Mesenchymal stem cell (in vitro differentiated cells and primary cell): Measurements from ENCODE around the gene KLRG1.

ENCODE experiments used
- DNase-seq: peaks from one replicate; pipeline ENCODE4 v3.0.0-alpha.2; 2013
- H2AFZ ChIP-seq: one replicate; pipeline ENCODE4 v1.6.1; 2013; ENCODE audit warnings: low read depth, mild to moderate bottlenecking, control low read depth, inconsistent platforms, low read length, moderate library complexity
- H2AK5ac ChIP-seq: 2 replicates; pipeline ENCODE4 v1.6.1; 2013; ENCODE audit warnings: low read length, moderate library complexity, mild to moderate bottlenecking, inconsistent platforms; ENCODE audit not compliant: severe bottlenecking
- H2BK120ac ChIP-seq: one replicate; pipeline ENCODE4 v1.6.1; 2013; ENCODE audit warnings: low read depth, mild to moderate bottlenecking, inconsistent platforms, low read length, moderate library complexity
- H2BK12ac ChIP-seq, 2 experiments: one replicate each; pipeline ENCODE4 v1.6.1; 2013; ENCODE audit warnings: inconsistent platforms in 2 of 2, low read length in 2 of 2, mild to moderate bottlenecking in 2 of 2, moderate library complexity in 2 of 2, control low read depth in 1 of 2
- H2BK15ac ChIP-seq: one replicate; pipeline ENCODE4 v1.6.1; 2013; ENCODE audit warnings: mild to moderate bottlenecking, low read depth, inconsistent platforms; ENCODE audit not compliant: poor library complexity, severe bottlenecking
- H2BK5ac ChIP-seq: 2 replicates; pipeline ENCODE4 v1.6.1; 2013; ENCODE audit warnings: low read depth, mild to moderate bottlenecking, low read length, control low read depth, inconsistent platforms; ENCODE audit not compliant: poor library complexity, severe bottlenecking
- H3K14ac ChIP-seq, 2 experiments: one replicate each; pipeline ENCODE4 v1.6.1; 2013; ENCODE audit warnings: inconsistent platforms in 2 of 2, low read length in 2 of 2, control low read depth in 1 of 2, mild to moderate bottlenecking in 1 of 2, moderate library complexity in 1 of 2
- H3K18ac ChIP-seq, 2 experiments: one replicate each; pipeline ENCODE4 v1.6.1; 2013; ENCODE audit warnings: inconsistent platforms in 2 of 2, low read length in 2 of 2, control low read depth in 1 of 2, low read depth in 1 of 2, mild to moderate bottlenecking in 1 of 2
- H3K23ac ChIP-seq, 2 experiments: one replicate each; pipeline ENCODE4 v1.6.1; 2013; ENCODE audit warnings: inconsistent platforms in 2 of 2, low read length in 2 of 2, mild to moderate bottlenecking in 2 of 2, moderate library complexity in 2 of 2, control low read depth in 1 of 2
- H3K27ac ChIP-seq: 2 replicates; pipeline ENCODE4 v1.5.1; 2013; ENCODE audit warnings: mild to moderate bottlenecking, moderate library complexity, low read length, control low read depth, inconsistent platforms; ENCODE audit not compliant: poor library complexity, severe bottlenecking
- H3K27me3 ChIP-seq, 2 experiments: 2 replicates each; pipeline versions ENCODE4 v1.6.1 to v1.7.0; 2013; ENCODE audit warnings: low read length in 2 of 2, mild to moderate bottlenecking in 2 of 2, moderate library complexity in 2 of 2, control low read depth in 1 of 2, inconsistent platforms in 1 of 2; ENCODE audit not compliant: control insufficient read depth in 1 of 2, insufficient read depth in 1 of 2
- H3K36me3 ChIP-seq, 2 experiments: 2 replicates each; pipeline versions ENCODE4 v1.6.1 to v1.7.0; 2013; ENCODE audit warnings: low read length in 2 of 2, control low read depth in 1 of 2, inconsistent platforms in 1 of 2, low read depth in 1 of 2, mild to moderate bottlenecking in 1 of 2; ENCODE audit not compliant: insufficient read depth in 2 of 2, control insufficient read depth in 1 of 2
- H3K4ac ChIP-seq, 2 experiments: one replicate each; pipeline ENCODE4 v1.6.1; 2013; ENCODE audit warnings: inconsistent platforms in 2 of 2, low read length in 2 of 2, mild to moderate bottlenecking in 2 of 2, moderate library complexity in 2 of 2, control low read depth in 1 of 2, low read depth in 1 of 2
- H3K4me1 ChIP-seq: 2 replicates; pipeline ENCODE4 v1.6.1; 2013; ENCODE audit warnings: low read depth, low read length, control low read depth; ENCODE audit not compliant: control insufficient read depth, insufficient read depth
- H3K4me2 ChIP-seq: 2 replicates; pipeline ENCODE4 v1.6.1; 2013; ENCODE audit warnings: low read length, mild to moderate bottlenecking, inconsistent platforms; ENCODE audit not compliant: poor library complexity, severe bottlenecking
- H3K4me3 ChIP-seq, 2 experiments: 2 replicates each; pipeline versions ENCODE4 v1.5.1 to v1.7.0; 2013; ENCODE audit warnings: low read length in 2 of 2, mild to moderate bottlenecking in 2 of 2, control low read depth in 1 of 2, low read depth in 1 of 2; ENCODE audit not compliant: insufficient read depth in 1 of 2
- H3K79me1 ChIP-seq: replicated peaks from 2 replicates; pipeline ENCODE4 v1.6.1; 2013; ENCODE audit warnings: mild to moderate bottlenecking, control low read depth, low read length, inconsistent platforms; ENCODE audit not compliant: poor library complexity, severe bottlenecking
- H3K9ac ChIP-seq: 2 replicates; pipeline ENCODE4 v1.7.0; 2013; ENCODE audit warnings: mild to moderate bottlenecking, low read length, moderate library complexity
- H3K9me3 ChIP-seq: 2 replicates; pipeline ENCODE4 v1.7.0; 2013; ENCODE audit warnings: mild to moderate bottlenecking, low read length; ENCODE audit not compliant: control insufficient read depth
- H4K8ac ChIP-seq: one replicate; pipeline ENCODE4 v1.6.1; 2013; ENCODE audit warnings: inconsistent platforms, mild to moderate bottlenecking, low read length, moderate library complexity
- H4K91ac ChIP-seq: one replicate; pipeline ENCODE4 v1.6.1; 2013; ENCODE audit warnings: mild to moderate bottlenecking, low read length, inconsistent platforms
- WGBS: methylation state at CpG from one replicate; pipeline ENCODE4 v1.1.7; 2013; ENCODE audit warnings: mixed read lengths; 5-methylcytosine and 5-hydroxymethylcytosine counted together

KLRG1 gene

DNA sequence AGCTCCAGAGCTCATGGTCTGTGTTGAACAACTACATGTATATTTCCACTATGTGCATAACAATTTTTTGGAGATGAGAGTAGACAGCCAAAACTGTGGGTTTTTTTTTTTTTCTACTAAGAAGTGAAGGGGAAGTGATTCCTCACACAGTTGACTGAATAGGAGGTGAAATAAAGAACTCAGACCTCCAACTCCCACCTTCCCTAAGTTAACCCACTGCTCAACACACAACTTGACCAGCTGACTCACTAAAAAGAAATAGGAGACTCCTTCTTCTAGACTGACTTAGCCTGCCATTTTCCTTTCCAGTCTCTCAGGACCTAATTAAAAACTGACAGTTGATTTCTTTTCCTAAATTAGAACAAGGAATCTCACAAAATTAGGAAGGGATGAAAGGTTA lies 41.6 kb upstream of the KLRG1 start:
- no peak for DNase-seq
- Histone ChIP-seq H3K79me1 (peaks cover 18% of the 10 kb centered on the region), H4K8ac (no peak overlapping the region), H3K18ac (no peak overlapping the region), H3K9ac (peak overlapping the region; percentile 98), H2BK15ac (no peak overlapping the region), H4K91ac (no peak overlapping the region), H3K23ac (no peak overlapping the region), H3K4me1 (no peaks in the 10 kb centered on the region), H2BK120ac (no peak overlapping the region), H3K4ac (no peak overlapping the region), H3K4me3 (peak overlapping the region in 1 of 2 experiments; percentile 97), H3K27ac (no peak overlapping the region), H2BK12ac (no peak overlapping the region), H3K9me3 (no peaks in the 10 kb centered on the region), H3K27me3 (no peaks in the 10 kb centered on the region), H2BK5ac (no peak overlapping the region), H3K36me3 (peaks cover 12 to 37% of the 10 kb centered on the region in 2 experiments), H2AK5ac (no peak overlapping the region), H2AFZ (no peak overlapping the region), H3K14ac (no peak overlapping the region), H3K4me2 (no peak overlapping the region)

DNA sequence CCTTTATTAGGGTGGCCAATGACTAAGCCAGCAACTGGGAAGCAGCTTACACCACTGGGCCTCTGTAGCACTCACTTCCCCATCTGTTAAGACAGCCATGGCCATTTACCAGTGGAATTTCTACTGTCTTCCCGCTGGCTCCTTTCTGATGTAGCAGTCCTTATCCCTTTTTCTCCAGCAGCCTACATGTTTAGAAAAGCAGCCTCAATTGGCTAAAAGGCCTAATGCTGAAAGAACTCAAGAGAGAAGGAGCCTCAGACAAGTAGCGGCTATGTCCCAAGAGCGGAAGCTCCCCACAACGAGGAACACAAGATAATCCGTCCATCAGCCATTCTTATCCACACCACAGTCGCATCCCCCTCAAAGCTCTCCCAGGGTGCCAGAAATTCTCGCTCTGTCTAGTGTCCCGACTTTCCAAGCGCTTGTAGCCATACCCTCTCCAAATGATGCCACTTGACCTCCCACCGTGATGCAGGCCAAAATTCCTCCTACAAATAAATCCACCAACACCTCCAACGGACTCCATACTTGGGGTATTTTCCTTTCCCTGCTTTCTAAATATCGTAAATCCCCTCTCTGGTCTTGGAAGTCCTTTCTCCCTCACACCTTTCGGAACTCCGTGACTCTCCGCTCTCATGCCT lies 40.5 kb upstream of the KLRG1 start:
- peak overlapping the region; percentile 0 to 21 for H3K4ac ChIP-seq
- H3K23ac ChIP-seq = peak overlapping the region in 1 of 2 experiments; percentile 54
- H3K9ac ChIP-seq = peak overlapping the region; percentile 98
- H3K27ac ChIP-seq = peak overlapping the region; percentile 89
- no peak overlapping the region for H2BK15ac ChIP-seq
- peak overlapping the region; percentile 96 for H4K8ac ChIP-seq
- H3K4me2 ChIP-seq = peak overlapping the region; percentile 68
- H3K36me3 ChIP-seq = peaks cover 5 to 27% of the 10 kb centered on the region in 2 experiments
- H3K4me3 ChIP-seq = peak overlapping the region; percentile 78 to 97
- H2BK120ac ChIP-seq = no peak overlapping the region
- H2BK12ac ChIP-seq = no peak overlapping the region
- peak overlapping the region in 1 of 2 experiments; percentile 45 for H3K18ac ChIP-seq
- peak overlapping the region in 1 of 2 experiments; percentile 13 for H3K14ac ChIP-seq
- H2AFZ ChIP-seq = peak overlapping the region; percentile 32
- H3K4me1 ChIP-seq = no peaks in the 10 kb centered on the region
- H4K91ac ChIP-seq = no peak overlapping the region
- peak; percentile 83 for DNase-seq
- H3K79me1 ChIP-seq = peaks cover 11% of the 10 kb centered on the region
- H2BK5ac ChIP-seq = no peak overlapping the region
- no peak overlapping the region for H2AK5ac ChIP-seq
- under 1% methylated on average over 15 of the region's 15 CpGs for WGBS
- H3K9me3 ChIP-seq = no peaks in the 10 kb centered on the region
- no peaks in the 10 kb centered on the region for H3K27me3 ChIP-seq

- Histone ChIP-seq H3K27me3 (no peaks in the 10 kb centered on the region), H3K36me3 (peaks cover 4 to 19% of the 10 kb centered on the region in 2 experiments), H2AK5ac (no peak within 1 kb of the TSS), H3K4me2 (peak within 1 kb of the TSS; percentile 83), H3K9ac (peak within 1 kb of the TSS; percentile 98), H2AFZ (peak within 1 kb of the TSS; percentile 58), H2BK120ac (peak within 1 kb of the TSS; percentile 89), H2BK15ac (peak within 1 kb of the TSS; percentile 98), H3K4ac (peak within 1 kb of the TSS; percentile 21 to 45), H3K9me3 (no peaks in the 10 kb centered on the region), H3K4me3 (peak within 1 kb of the TSS; percentile 78 to 97), H3K4me1 (no peaks in the 10 kb centered on the region), H4K8ac (peak within 1 kb of the TSS; percentile 96), H2BK12ac (no peak within 1 kb of the TSS), H3K23ac (peak within 1 kb of the TSS in 1 of 2 experiments; percentile 54), H2BK5ac (no peak within 1 kb of the TSS), H3K79me1 (peaks cover 11% of the 10 kb centered on the region), H3K14ac (peak within 1 kb of the TSS in 1 of 2 experiments; percentile 55), H3K27ac (peak within 1 kb of the TSS; percentile 89), H3K18ac (peak within 1 kb of the TSS; percentile 91 to 96), H4K91ac (peak within 1 kb of the TSS; percentile 93)
- peak; percentile 99 for DNase-seq
- under 1% methylated on average over 56 of the region's 66 CpGs for WGBS
These were observed 39.8 kb upstream of the KLRG1 start, which contains the start of gene M6PR for GRCh38 chr12:8949342-8950220. Gene M6PR (minus strand): TSS chr12:8949645. CDS start chr12:8946404, 3,241 bp downstream.

GRCh38 chr12:8950221-8950527 lies 39.2 kb upstream of the KLRG1 start:
- Histone ChIP-seq H3K79me1 (peaks cover 10% of the 10 kb centered on the region), H3K4me2 (peak overlapping the region; percentile 83), H2BK12ac (no peak overlapping the region), H2AFZ (peak overlapping the region; percentile 58), H3K27me3 (no peaks in the 10 kb centered on the region), H4K8ac (peak overlapping the region; percentile 51), H3K4me3 (peak overlapping the region; percentile 78 to 97), H3K9me3 (no peaks in the 10 kb centered on the region), H3K9ac (peak overlapping the region; percentile 98), H2BK15ac (no peak overlapping the region), H3K18ac (no peak overlapping the region), H3K27ac (peak overlapping the region; percentile 51), H4K91ac (no peak overlapping the region), H3K4ac (no peak overlapping the region), H2BK120ac (no peak overlapping the region), H2BK5ac (no peak overlapping the region), H3K36me3 (peaks cover 3 to 13% of the 10 kb centered on the region in 2 experiments), H2AK5ac (no peak overlapping the region), H3K14ac (no peak overlapping the region), H3K4me1 (no peaks in the 10 kb centered on the region), H3K23ac (no peak overlapping the region)
- 3% methylated on average over 7 of the region's 7 CpGs for WGBS
- DNase-seq = no peak
